ENCODE measurements around the gene TNFRSF19.

Gene TNFRSF19

GRCh38 chr13:23615395-23616081 is 45.3 kb downstream of the TNFRSF19 start:
- no peak for DNase-seq (ENCODE audit: low read depth in 1 of 2, low spot score in 1 of 2)
- in situ Hi-C loops (cut with HindIII; ENCODE audit: low pct_unique_long_range_greater_than_20kb, low sequenced_read_pairs) = no loop called here
- TF ChIP-seq JUND (IDR thresholded peaks at IDR 0.05; ENCODE audit: low read depth) = no peak

GRCh38 chr13:23616228-23616627 is 46.0 kb downstream of the TNFRSF19 start:
- in situ Hi-C loops (cut with HindIII; ENCODE audit: low pct_unique_long_range_greater_than_20kb, low sequenced_read_pairs) = no loop called here
- no peak for DNase-seq (ENCODE audit: low read depth in 1 of 2, low spot score in 1 of 2)
- TF ChIP-seq JUND (IDR thresholded peaks at IDR 0.05; ENCODE audit: low read depth) = no peak

GRCh38 chr13:23617551-23618024 is 47.4 kb downstream of the TNFRSF19 start:
- in situ Hi-C loops (cut with HindIII; ENCODE audit: low pct_unique_long_range_greater_than_20kb, low sequenced_read_pairs) = no loop called here
- no peak for TF ChIP-seq JUND (IDR thresholded peaks at IDR 0.05; ENCODE audit: low read depth)
- no peak for DNase-seq (ENCODE audit: low read depth in 1 of 2, low spot score in 1 of 2)

GRCh38 chr13:23618341-23618740 is 48.1 kb downstream of the TNFRSF19 start:
- no peak for DNase-seq (ENCODE audit: low read depth in 1 of 2, low spot score in 1 of 2)
- TF ChIP-seq JUND (IDR thresholded peaks at IDR 0.05; ENCODE audit: low read depth) = no peak
- in situ Hi-C loops (cut with HindIII; ENCODE audit: low pct_unique_long_range_greater_than_20kb, low sequenced_read_pairs) = no loop called here

- TF ChIP-seq JUND (IDR thresholded peaks at IDR 0.05; ENCODE audit: low read depth) = no peak
- in situ Hi-C loops (cut with HindIII; ENCODE audit: low pct_unique_long_range_greater_than_20kb, low sequenced_read_pairs) = no loop called here
- DNase-seq (ENCODE audit: low read depth in 1 of 2, low spot score in 1 of 2) = no peak
Measured at GRCh38 chr13:23619068-23619855, 49.0 kb downstream of the TNFRSF19 start.

GRCh38 chr13:23620211-23620610 is 50.0 kb downstream of the TNFRSF19 start:
- no peak for TF ChIP-seq JUND (IDR thresholded peaks at IDR 0.05; ENCODE audit: low read depth)
- DNase-seq (ENCODE audit: low read depth in 1 of 2, low spot score in 1 of 2) = no peak
- in situ Hi-C loops (cut with HindIII; ENCODE audit: low pct_unique_long_range_greater_than_20kb, low sequenced_read_pairs) = no loop called here

GRCh38 chr13:23620613-23621315 is 50.6 kb downstream of the TNFRSF19 start:
- DNase-seq (ENCODE audit: low read depth in 1 of 2, low spot score in 1 of 2) = no peak
- in situ Hi-C loops (cut with HindIII; ENCODE audit: low pct_unique_long_range_greater_than_20kb, low sequenced_read_pairs) = no loop called here
- TF ChIP-seq JUND (IDR thresholded peaks at IDR 0.05; ENCODE audit: low read depth) = no peak

- no peak for DNase-seq (ENCODE audit: low read depth in 1 of 2, low spot score in 1 of 2)
- TF ChIP-seq JUND (IDR thresholded peaks at IDR 0.05; ENCODE audit: low read depth) = no peak
- in situ Hi-C loops (cut with HindIII; ENCODE audit: low pct_unique_long_range_greater_than_20kb, low sequenced_read_pairs) = no loop called here
Measured at GRCh38 chr13:23621316-23621645, 51.1 kb downstream of the TNFRSF19 start.

- in situ Hi-C loops (cut with HindIII; ENCODE audit: low pct_unique_long_range_greater_than_20kb, low sequenced_read_pairs) = no loop called here
- TF ChIP-seq JUND (IDR thresholded peaks at IDR 0.05; ENCODE audit: low read depth) = no peak
- no peak for DNase-seq (ENCODE audit: low read depth in 1 of 2, low spot score in 1 of 2)
Measured at GRCh38 chr13:23622985-23623384, 52.8 kb downstream of the TNFRSF19 start.

GRCh38 chr13:23623394-23623793 is 53.2 kb downstream of the TNFRSF19 start:
- in situ Hi-C loops (cut with HindIII; ENCODE audit: low pct_unique_long_range_greater_than_20kb, low sequenced_read_pairs) = no loop called here
- no peak for DNase-seq (ENCODE audit: low read depth in 1 of 2, low spot score in 1 of 2)
- no peak for TF ChIP-seq JUND (IDR thresholded peaks at IDR 0.05; ENCODE audit: low read depth)

- in situ Hi-C loops (cut with HindIII; ENCODE audit: low pct_unique_long_range_greater_than_20kb, low sequenced_read_pairs) = no loop called here
- no peak for DNase-seq (ENCODE audit: low read depth in 1 of 2, low spot score in 1 of 2)
- TF ChIP-seq JUND (IDR thresholded peaks at IDR 0.05; ENCODE audit: low read depth) = no peak
Measured at GRCh38 chr13:23626700-23627099, 56.5 kb downstream of the TNFRSF19 start.

GRCh38 chr13:23627410-23627809 is 57.2 kb downstream of the TNFRSF19 start:
- no peak for TF ChIP-seq JUND (IDR thresholded peaks at IDR 0.05; ENCODE audit: low read depth)
- DNase-seq (ENCODE audit: low read depth in 1 of 2, low spot score in 1 of 2) = no peak
- in situ Hi-C loops (cut with HindIII; ENCODE audit: low pct_unique_long_range_greater_than_20kb, low sequenced_read_pairs) = no loop called here

GRCh38 chr13:23628250-23628649 is 58.0 kb downstream of the TNFRSF19 start:
- TF ChIP-seq JUND (IDR thresholded peaks at IDR 0.05; ENCODE audit: low read depth) = no peak
- DNase-seq (ENCODE audit: low read depth in 1 of 2, low spot score in 1 of 2) = no peak
- in situ Hi-C loops (cut with HindIII; ENCODE audit: low pct_unique_long_range_greater_than_20kb, low sequenced_read_pairs) = no loop called here

All from T47D (cell line).